IPS-18a (cell line): ENCODE data around the gene WDR81.
"Not testable (repeated sequence)": the region's sequence is repeated elsewhere in the genome, so short reads cannot be mapped to it uniquely, and the experiment has no call there.

Source experiments
- H3K27ac ChIP-seq: one replicate; pipeline ENCODE4 v1.5.1; 2013; ENCODE audit warnings: low read length
- H3K27me3 ChIP-seq: one replicate; pipeline ENCODE4 v1.6.1; 2013; ENCODE audit warnings: mild to moderate bottlenecking, low read length; ENCODE audit not compliant: control insufficient read depth, insufficient read depth
- H3K36me3 ChIP-seq: one replicate; pipeline ENCODE4 v1.6.1; 2013; ENCODE audit warnings: low read depth, low read length; ENCODE audit not compliant: control insufficient read depth
- H3K4me1 ChIP-seq: one replicate; pipeline ENCODE4 v1.6.1; 2013; ENCODE audit warnings: low read depth, low read length; ENCODE audit not compliant: control insufficient read depth
- H3K4me3 ChIP-seq: one replicate; pipeline ENCODE4 v1.5.1; 2013; ENCODE audit warnings: low read length
- H3K9ac ChIP-seq: one replicate; pipeline ENCODE4 v1.6.1; 2013; ENCODE audit warnings: mild to moderate bottlenecking, low read length, moderate library complexity
- H3K9me3 ChIP-seq: one replicate; pipeline ENCODE4 v1.6.1; 2013; ENCODE audit warnings: low read depth, low read length; ENCODE audit not compliant: control insufficient read depth

Gene WDR81

GRCh38 chr17:1735418-1735817, 10.9 kb downstream of the WDR81 start:
- Histone ChIP-seq H3K9ac (no peak overlapping the region), H3K4me1 (peaks cover 3% of the 10 kb centered on the region), H3K36me3 (no peaks in the 10 kb centered on the region), H3K9me3 (no peaks in the 10 kb centered on the region), H3K4me3 (no peak overlapping the region), H3K27me3 (no peaks in the 10 kb centered on the region), H3K27ac (no peak overlapping the region)

DNA sequence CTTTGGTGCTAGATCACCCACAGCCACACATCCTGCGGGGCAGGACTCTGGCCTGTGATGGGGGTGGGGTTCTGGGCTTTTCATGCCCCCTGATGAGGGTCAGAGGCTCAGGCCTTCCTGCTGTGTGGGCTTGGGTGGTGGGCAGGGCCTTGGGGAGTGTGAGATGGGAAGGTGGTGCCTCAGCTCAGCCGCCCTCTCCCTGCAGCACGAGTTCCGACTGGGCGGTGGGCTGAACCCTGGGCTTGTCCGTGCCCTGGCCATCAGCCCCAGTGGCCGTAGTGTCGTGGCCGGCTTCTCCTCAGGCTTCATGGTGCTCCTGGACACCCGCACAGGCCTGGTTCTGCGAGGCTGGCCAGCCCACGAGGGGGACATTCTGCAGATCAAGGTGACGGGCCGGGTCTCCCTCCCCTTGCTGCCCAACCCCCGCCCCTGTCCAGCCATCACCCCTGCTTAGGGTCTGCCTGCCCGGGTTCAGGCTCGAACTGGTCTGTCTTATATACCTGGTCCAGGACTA, 11.4 kb downstream of the WDR81 start:
- Histone ChIP-seq H3K9me3 (no peaks in the 10 kb centered on the region), H3K36me3 (no peaks in the 10 kb centered on the region), H3K9ac (no peak overlapping the region), H3K27ac (no peak overlapping the region), H3K4me3 (no peak overlapping the region), H3K4me1 (peaks cover 3% of the 10 kb centered on the region), H3K27me3 (no peaks in the 10 kb centered on the region)

DNA sequence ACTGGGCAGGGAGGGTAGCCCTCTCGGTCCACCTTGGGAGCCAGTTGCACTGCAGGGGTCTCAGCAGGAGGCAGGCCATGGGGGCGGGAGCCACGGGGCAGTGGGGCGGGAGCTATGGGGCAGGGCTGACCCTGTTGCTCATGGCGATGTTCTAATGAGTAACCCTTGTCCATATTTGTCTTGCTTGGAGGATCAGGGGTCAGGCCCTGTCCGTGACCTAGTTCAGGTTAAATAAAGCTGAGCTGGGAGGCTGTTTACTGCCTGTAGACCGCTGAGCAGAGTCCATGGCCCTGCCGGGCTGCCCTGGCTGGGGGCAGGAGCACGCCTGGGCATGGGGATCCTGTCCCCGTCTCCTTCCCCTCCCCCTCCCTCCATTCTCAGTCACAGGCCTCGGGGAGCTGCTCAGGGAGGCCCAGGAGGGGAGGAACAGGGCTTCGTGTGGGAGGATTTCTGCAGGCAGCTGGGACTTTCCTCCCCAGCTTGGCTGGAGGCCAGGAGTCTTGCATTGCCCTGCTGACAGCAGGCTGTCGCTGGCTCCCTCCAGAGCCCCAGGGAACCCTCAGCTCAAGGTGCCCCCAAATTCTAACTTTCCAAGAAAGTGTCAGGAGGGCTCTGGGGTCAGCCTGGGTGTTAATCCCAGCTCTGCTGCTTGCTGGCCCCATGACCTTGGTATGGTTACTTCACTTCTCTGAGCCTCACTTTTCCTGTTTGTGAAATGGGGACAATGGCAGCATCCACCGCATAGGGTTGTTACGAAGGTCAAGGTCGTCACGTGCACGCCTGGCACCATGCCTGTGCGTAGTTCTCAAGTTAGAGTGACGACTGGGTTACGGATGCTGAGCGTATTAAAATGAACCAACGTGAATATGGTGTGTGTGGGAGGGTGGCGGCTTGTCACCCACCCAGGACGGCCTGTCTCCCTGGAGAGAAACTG, 12.1 kb downstream of the WDR81 start:
- H3K4me3 ChIP-seq: no peak overlapping the region
- no peak overlapping the region for H3K9ac ChIP-seq
- H3K4me1 ChIP-seq: peaks cover 3% of the 10 kb centered on the region
- no peaks in the 10 kb centered on the region for H3K36me3 ChIP-seq
- H3K27ac ChIP-seq: no peak overlapping the region
- no peaks in the 10 kb centered on the region for H3K27me3 ChIP-seq
- H3K9me3 ChIP-seq: no peaks in the 10 kb centered on the region

DNA sequence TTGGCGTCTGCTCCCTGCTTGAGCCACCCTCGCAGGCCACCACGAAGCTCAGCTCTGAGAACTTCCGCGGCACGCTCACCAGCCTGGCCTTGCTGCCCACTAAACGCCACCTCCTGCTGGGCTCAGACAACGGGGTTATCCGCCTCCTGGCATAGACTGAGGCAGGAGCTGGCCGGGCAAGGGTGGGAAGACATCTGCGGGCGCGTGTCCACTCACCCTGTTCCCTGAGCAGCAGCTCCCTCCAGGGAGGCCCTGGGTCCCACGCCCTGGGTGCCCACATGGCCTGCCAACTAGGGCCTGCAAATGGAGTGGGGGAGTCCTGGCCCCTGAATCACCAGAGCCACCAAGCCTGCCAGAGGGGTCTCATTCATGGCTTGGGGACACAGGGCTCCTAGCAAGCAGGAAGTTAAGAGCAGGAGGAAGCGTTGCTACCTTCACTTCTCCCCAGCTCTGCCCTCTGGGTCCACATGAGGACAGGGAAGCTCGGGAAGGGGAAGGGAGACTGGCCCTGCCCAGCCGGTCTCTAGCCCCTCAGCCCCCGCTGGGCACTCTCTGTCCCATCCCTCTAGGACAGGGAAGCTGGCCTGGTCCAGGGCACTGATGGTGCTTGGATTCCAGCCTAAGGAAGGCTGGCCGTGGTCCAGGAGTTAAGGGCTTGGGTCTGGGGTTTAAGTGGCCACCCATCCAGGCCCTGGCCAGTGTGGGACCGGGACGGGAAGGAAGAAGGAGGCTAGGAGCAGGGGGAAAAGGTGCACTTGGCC, 13.2 kb downstream of the WDR81 start:
- Histone ChIP-seq H3K9me3 (no peaks in the 10 kb centered on the region), H3K36me3 (no peaks in the 10 kb centered on the region), H3K9ac (no peak overlapping the region), H3K27me3 (no peaks in the 10 kb centered on the region), H3K4me3 (no peak overlapping the region), H3K4me1 (peaks cover 3% of the 10 kb centered on the region), H3K27ac (no peak overlapping the region)

DNA sequence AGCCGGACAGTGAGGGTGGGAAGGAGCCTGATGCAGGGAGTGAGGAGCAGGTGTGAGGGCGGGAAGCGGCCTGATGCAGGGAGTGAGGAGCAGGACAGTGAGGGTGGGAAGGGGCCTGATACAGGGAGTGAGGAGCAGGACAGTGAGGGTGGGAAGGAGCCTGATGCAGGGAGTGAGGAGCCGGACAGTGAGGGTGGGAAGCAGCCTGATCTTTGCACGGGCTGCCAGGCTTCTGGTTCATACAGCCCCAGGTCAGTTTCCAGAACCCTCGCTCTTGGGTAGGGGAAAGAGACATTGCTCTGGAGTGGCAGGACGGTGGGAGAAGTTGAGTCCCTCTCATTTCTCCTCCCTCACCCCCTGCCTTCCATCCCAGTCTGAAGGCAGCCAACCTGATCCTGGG, 17.4 kb downstream of the WDR81 start:
- not testable (repeated sequence) for H3K9me3 ChIP-seq, H3K9ac ChIP-seq, H3K36me3 ChIP-seq, H3K27ac ChIP-seq, H3K4me1 ChIP-seq, H3K4me3 ChIP-seq, H3K27me3 ChIP-seq

GRCh38 chr17:1742371-1743087, 18.0 kb downstream of the WDR81 start, which contains the start of gene SERPINF2:
Gene SERPINF2, plus strand, starts transcription at chr17:1742871. Its CDS starts 2,125 bp downstream, at chr17:1744996.
- Histone ChIP-seq H3K27ac (no peak within 1 kb of the TSS), H3K4me3 (no peak within 1 kb of the TSS), H3K9me3 (no peaks in the 10 kb centered on the region), H3K4me1 (no peaks in the 10 kb centered on the region), H3K36me3 (no peaks in the 10 kb centered on the region), H3K9ac (no peak within 1 kb of the TSS), H3K27me3 (no peaks in the 10 kb centered on the region)

DNA sequence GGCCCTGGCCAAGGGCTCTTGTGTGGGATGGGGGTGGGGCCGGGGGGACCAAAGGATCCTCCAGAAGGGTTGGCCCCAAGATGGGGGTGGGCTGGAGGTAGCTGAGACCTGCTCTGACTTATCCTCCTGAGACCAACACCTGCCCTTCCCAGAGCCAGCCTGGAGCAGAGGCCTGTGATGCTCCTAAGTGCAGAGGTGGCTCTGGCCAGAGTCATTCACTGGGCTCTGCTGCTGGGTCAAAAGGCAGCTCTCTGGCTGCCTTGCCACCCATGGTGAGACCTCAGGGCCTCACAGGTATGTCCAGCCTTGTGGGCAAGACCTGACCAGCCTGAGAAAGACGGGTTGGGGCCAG, 18.6 kb downstream of the WDR81 start:
- no peaks in the 10 kb centered on the region for H3K27me3 ChIP-seq
- H3K4me3 ChIP-seq: no peak overlapping the region
- no peak overlapping the region for H3K27ac ChIP-seq
- no peak overlapping the region for H3K9ac ChIP-seq
- no peaks in the 10 kb centered on the region for H3K9me3 ChIP-seq
- H3K36me3 ChIP-seq: no peaks in the 10 kb centered on the region
- H3K4me1 ChIP-seq: no peaks in the 10 kb centered on the region

- Histone ChIP-seq H3K4me3 (no peak overlapping the region), H3K27ac (no peak overlapping the region), H3K4me1 (no peaks in the 10 kb centered on the region), H3K27me3 (no peaks in the 10 kb centered on the region), H3K9me3 (no peaks in the 10 kb centered on the region), H3K36me3 (no peaks in the 10 kb centered on the region), H3K9ac (no peak overlapping the region)
These were observed 20.3 kb downstream of the WDR81 start for GRCh38 chr17:1744551-1745512.

GRCh38 chr17:1745513-1746020, 21.1 kb downstream of the WDR81 start:
- Histone ChIP-seq H3K36me3 (no peaks in the 10 kb centered on the region), H3K27me3 (no peaks in the 10 kb centered on the region), H3K27ac (no peak overlapping the region), H3K9ac (no peak overlapping the region), H3K4me3 (no peak overlapping the region), H3K9me3 (no peaks in the 10 kb centered on the region), H3K4me1 (no peaks in the 10 kb centered on the region)

- H3K27me3 ChIP-seq: no peaks in the 10 kb centered on the region
- no peak overlapping the region for H3K4me3 ChIP-seq
- no peak overlapping the region for H3K9ac ChIP-seq
- no peak overlapping the region for H3K27ac ChIP-seq
- no peaks in the 10 kb centered on the region for H3K36me3 ChIP-seq
- no peaks in the 10 kb centered on the region for H3K9me3 ChIP-seq
- no peaks in the 10 kb centered on the region for H3K4me1 ChIP-seq
These were observed 22.6 kb downstream of the WDR81 start for GRCh38 chr17:1746975-1747543.
